Nephron (organoid): ENCODE results near the gene MLLT6.

Source experiments
- H3K27ac Mint-ChIP-seq, 3 experiments: 2 replicates each; pipeline ENCODE4 v1.8.0; 2020; ENCODE audit warnings: mixed read lengths in 3 of 3, mild to moderate bottlenecking in 2 of 3, moderate library complexity in 1 of 3
- H3K27me3 Mint-ChIP-seq: 2 replicates; pipeline ENCODE4 v1.8.0; 2021; ENCODE audit warnings: low read depth, mild to moderate bottlenecking, moderate library complexity, mixed read lengths
- H3K36me3 Mint-ChIP-seq: 2 replicates; pipeline ENCODE4 v1.8.0; 2020; ENCODE audit warnings: low read depth, mixed read lengths
- H3K4me1 Mint-ChIP-seq: 2 replicates; pipeline ENCODE4 v1.8.0; 2020; ENCODE audit warnings: mixed read lengths
- H3K4me3 Mint-ChIP-seq, 3 experiments: 2 replicates each; pipeline ENCODE4 v1.8.0; 2020; ENCODE audit warnings: mild to moderate bottlenecking in 3 of 3, mixed read lengths in 3 of 3, moderate library complexity in 2 of 3
- H3K9me3 Mint-ChIP-seq: 2 replicates; pipeline ENCODE4 v1.8.0; 2020; ENCODE audit warnings: mixed read lengths
- CTCF ChIP-seq, 3 experiments: fragments of 200-600 bp; sonication (generic); IDR thresholded peaks; one replicate each; pipeline ENCODE4 v1.5.0; 2021; ENCODE audit warnings: antibody characterized with exemption in 3 of 3; ENCODE audit not compliant: unreplicated experiment in 3 of 3

MLLT6 gene

GRCh38 chr17:38674749-38675615 is 30.1 kb upstream of the MLLT6 start, which contains the start of gene EPOP:
Gene EPOP, minus strand, starts transcription at chr17:38674957. Its CDS starts 462 bp downstream, at chr17:38674495.
- Mint-ChIP-seq H3K36me3 (no peaks in the 10 kb centered on the region), H3K4me1 (peaks cover 16% of the 10 kb centered on the region), H3K27ac (no peak within 1 kb of the TSS), H3K27me3 (peaks cover 64% of the 10 kb centered on the region), H3K9me3 (no peaks in the 10 kb centered on the region), H3K4me3 (peak within 1 kb of the TSS; percentile 47 to 67 (median 64))
- TF ChIP-seq CTCF (IDR thresholded peaks at IDR 0.05; ENCODE audit: unreplicated experiment in 3 of 3): no peak

GRCh38 chr17:38676706-38677504 is 28.2 kb upstream of the MLLT6 start:
- no peak overlapping the region for H3K27ac Mint-ChIP-seq
- peaks cover 45% of the 10 kb centered on the region for H3K27me3 Mint-ChIP-seq
- TF ChIP-seq CTCF (IDR thresholded peaks at IDR 0.05; ENCODE audit: unreplicated experiment in 3 of 3): peak; percentile 94 to 97 (median 97)
- H3K9me3 Mint-ChIP-seq: no peaks in the 10 kb centered on the region
- peaks cover 12% of the 10 kb centered on the region for H3K4me1 Mint-ChIP-seq
- no peaks in the 10 kb centered on the region for H3K36me3 Mint-ChIP-seq
- peak overlapping the region; percentile 56 to 65 (median 58) for H3K4me3 Mint-ChIP-seq

- Mint-ChIP-seq H3K4me3 (no peak overlapping the region), H3K4me1 (peaks cover 6% of the 10 kb centered on the region), H3K27ac (no peak overlapping the region), H3K36me3 (no peaks in the 10 kb centered on the region), H3K9me3 (no peaks in the 10 kb centered on the region), H3K27me3 (peaks cover 35% of the 10 kb centered on the region)
- TF ChIP-seq CTCF (IDR thresholded peaks at IDR 0.05; ENCODE audit: unreplicated experiment in 3 of 3): no peak
Measured at GRCh38 chr17:38677819-38678218, 27.3 kb upstream of the MLLT6 start.

- Mint-ChIP-seq H3K36me3 (no peaks in the 10 kb centered on the region), H3K27ac (no peak overlapping the region), H3K4me1 (no peaks in the 10 kb centered on the region), H3K9me3 (no peaks in the 10 kb centered on the region), H3K4me3 (no peak overlapping the region), H3K27me3 (peaks cover 28% of the 10 kb centered on the region)
- no peak for TF ChIP-seq CTCF (IDR thresholded peaks at IDR 0.05; ENCODE audit: unreplicated experiment in 3 of 3)
Measured at GRCh38 chr17:38681096-38681495, 24.0 kb upstream of the MLLT6 start.

GRCh38 chr17:38685491-38685890 is 19.6 kb upstream of the MLLT6 start:
- Mint-ChIP-seq H3K4me3 (no peak overlapping the region), H3K36me3 (no peaks in the 10 kb centered on the region), H3K4me1 (no peaks in the 10 kb centered on the region), H3K27me3 (peaks cover 14% of the 10 kb centered on the region), H3K27ac (no peak overlapping the region), H3K9me3 (no peaks in the 10 kb centered on the region)
- TF ChIP-seq CTCF (IDR thresholded peaks at IDR 0.05; ENCODE audit: unreplicated experiment in 3 of 3): no peak
